Measurements from ENCODE around the gene CHID1. TPM values are rescaled to one million over a fixed set of nuclear protein-coding genes. Genes with fewer than 3 reads are reported as not detected.

Gene CHID1
- total RNA-seq, 4 donors from 2014 or later = 47.9 to 83.4 (median 65.8) TPM

GRCh38 chr11:831118-831864, 79.3 kb downstream of the CHID1 start:
- peak overlapping the region in 2 of 4 donors; percentile 5 to 93 for H3K27ac ChIP-seq

GRCh38 chr11:830295-831117, 80.1 kb downstream of the CHID1 start:
- no peak for TF ChIP-seq POLR2A (IDR thresholded peaks at IDR 0.05)
- no peak for TF ChIP-seq CTCF (IDR thresholded peaks at IDR 0.05)
- TF ChIP-seq EP300 (IDR thresholded peaks at IDR 0.05) = no peak
- Histone ChIP-seq H3K4me3 (peak overlapping the region; percentile 20 to 44 (median 28)), H3K27ac (peak overlapping the region in 2 of 4 donors; percentile 5 to 93), H3K36me3 (peaks cover 0 to 4% (median 0%) of the 10 kb centered on the region in 3 donors), H3K9me3 (no peaks in the 10 kb centered on the region), H3K4me1 (peaks cover 0 to 86% (median 66%) of the 10 kb centered on the region in 4 donors), H3K27me3 (peaks cover 0 to 57% of the 10 kb centered on the region in 2 donors)
- WGBS, 2 donors = 2 to 9% methylated on average over 42 to 56 of the region's 78 CpGs
- DNase-seq (ENCODE audit: low spot score in 2 of 2) = no peak

More at GRCh38 chr11:831118-831864, 79.3 kb downstream of the CHID1 start:
- Histone ChIP-seq H3K4me1 (peaks cover 0 to 92% (median 66%) of the 10 kb centered on the region in 4 donors), H3K27me3 (peaks cover 0 to 49% of the 10 kb centered on the region in 2 donors), H3K9me3 (no peaks in the 10 kb centered on the region), H3K36me3 (peaks cover 0 to 7% (median 0%) of the 10 kb centered on the region in 3 donors), H3K4me3 (peak overlapping the region in 1 of 4 donors; percentile 22)
- TF ChIP-seq CTCF (IDR thresholded peaks at IDR 0.05) (no peak), POLR2A (IDR thresholded peaks at IDR 0.05) (no peak)
- WGBS, 2 donors = 53 to 70% methylated on average over 22 to 29 of the region's 31 CpGs
- DNase-seq (ENCODE audit: low spot score in 2 of 2) = no peak

- 3 to 12% methylated on average over 17 to 39 of the region's 39 CpGs for WGBS, 2 donors
- H3K9me3 ChIP-seq = no peaks in the 10 kb centered on the region
- peaks cover 0 to 59% of the 10 kb centered on the region in 2 donors for H3K27me3 ChIP-seq
- peak overlapping the region; percentile 20 to 44 (median 28) for H3K4me3 ChIP-seq
- peaks cover 0 to 11% (median 6%) of the 10 kb centered on the region in 3 donors for H3K36me3 ChIP-seq
- H3K4me1 ChIP-seq = peaks cover 0 to 79% (median 60%) of the 10 kb centered on the region in 4 donors
- H3K27ac ChIP-seq = peak overlapping the region in 3 of 4 donors; percentile 2 to 32 (median 28)
- TF ChIP-seq CTCF (IDR thresholded peaks at IDR 0.05) = no peak
- peak in 1 of 2 donors; percentile 32 for TF ChIP-seq POLR2A (IDR thresholded peaks at IDR 0.05)
- TF ChIP-seq EP300 (IDR thresholded peaks at IDR 0.05) = no peak
- DNase-seq (ENCODE audit: low spot score in 2 of 2) = no peak
These were observed 80.7 kb downstream of the CHID1 start for GRCh38 chr11:829847-830294.

GRCh38 chr11:829176-829846, 81.3 kb downstream of the CHID1 start:
- Histone ChIP-seq H3K27ac (peak overlapping the region in 3 of 4 donors; percentile 3 to 65 (median 32)), H3K4me1 (peaks cover 0 to 74% (median 54%) of the 10 kb centered on the region in 4 donors), H3K9me3 (no peaks in the 10 kb centered on the region), H3K27me3 (peaks cover 0 to 59% of the 10 kb centered on the region in 2 donors), H3K4me3 (peak overlapping the region in 3 of 4 donors; percentile 22 to 44 (median 34)), H3K36me3 (peaks cover 0 to 16% (median 12%) of the 10 kb centered on the region in 3 donors)
- DNase-seq (ENCODE audit: low spot score in 2 of 2) = no peak
- no peak for TF ChIP-seq POLR2A (IDR thresholded peaks at IDR 0.05)
- no peak for TF ChIP-seq CTCF (IDR thresholded peaks at IDR 0.05)
- TF ChIP-seq EP300 (IDR thresholded peaks at IDR 0.05) = no peak
- 19 to 28% methylated on average over 8 to 40 of the region's 40 CpGs for WGBS, 2 donors

All from tibial nerve (tissue), 4 donors.